Glomerular visceral epithelial cell (primary cell): ENCODE results near the gene GPR15LG.
A peak's percentile ranks its signal among the peaks of the same experiment; 100 is the strongest.

Experiments used
- DNase-seq: peaks from one replicate; pipeline ENCODE4 v3.0.0-alpha.2; 2016; ENCODE audit errors: extremely low spot score

Gene GPR15LG

DNA sequence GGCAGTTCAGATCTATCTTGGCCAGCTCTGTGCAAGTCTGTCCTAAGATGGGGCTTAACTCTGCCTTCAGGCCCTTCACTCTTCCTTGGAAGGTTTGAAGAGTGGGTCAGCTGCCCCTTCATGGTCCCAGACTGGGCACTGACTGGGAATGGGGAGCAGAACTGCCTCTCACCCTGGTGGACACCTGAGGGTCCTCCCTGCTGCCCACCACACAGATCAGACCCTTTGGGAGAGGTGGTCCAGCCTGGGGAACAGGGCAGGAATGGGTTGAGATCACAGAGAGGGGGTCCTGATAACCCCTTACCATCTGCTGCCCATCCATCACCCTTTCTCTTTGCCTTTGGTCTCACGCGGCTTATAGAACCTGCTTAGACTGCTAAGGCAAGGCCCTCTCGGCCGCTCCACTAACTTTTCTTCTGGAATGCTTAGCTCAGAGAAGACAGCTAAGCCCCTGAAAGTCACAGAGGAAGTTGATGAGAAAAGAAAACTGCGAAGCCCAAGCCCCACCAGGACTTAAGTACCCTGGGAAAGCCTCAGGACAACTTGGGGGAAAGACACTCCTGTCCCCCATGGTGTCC lies 20.3 kb downstream of the GPR15LG start:
- no peak for DNase-seq

DNA sequence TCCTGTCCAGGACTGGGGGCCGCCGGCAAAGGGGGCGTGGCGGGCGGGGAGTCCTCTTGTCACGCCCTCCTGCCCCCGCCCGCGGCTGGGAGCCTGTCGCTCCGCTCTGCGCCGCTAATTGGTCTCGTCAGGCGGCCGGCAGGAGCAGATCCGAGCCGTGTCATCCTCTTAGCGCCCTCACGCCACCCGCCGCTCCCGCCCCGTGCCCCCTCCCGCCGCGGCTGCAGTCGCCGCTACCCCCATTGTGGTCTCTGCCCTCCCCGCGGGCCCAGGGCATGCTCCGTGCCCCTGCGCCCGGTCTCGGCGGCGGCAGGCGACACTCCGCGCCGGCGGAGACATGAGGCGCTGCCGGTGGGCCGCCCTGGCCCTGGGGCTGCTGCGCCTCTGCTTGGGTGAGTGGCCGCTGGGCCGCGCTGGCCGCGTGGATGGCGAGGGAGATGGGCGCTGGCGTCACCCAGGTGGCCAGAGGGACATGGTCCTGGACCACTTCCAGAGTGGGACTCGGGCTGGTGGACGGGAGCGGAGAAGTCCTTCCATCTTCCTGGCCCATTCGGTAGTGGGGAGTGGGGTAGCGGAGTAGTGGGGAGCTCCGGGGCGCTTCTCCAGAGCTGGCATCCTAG lies 20.9 kb downstream of the GPR15LG start, which contains the start of gene CDHR1:
TSS of gene CDHR1 (plus strand) at position 114 of the 620 bp plus-strand sequence. CDS start at position 338, 224 bp downstream.
- peak; percentile 53 for DNase-seq

- no peak for DNase-seq
These were observed 21.6 kb downstream of the GPR15LG start for GRCh38 chr10:84195044-84195830.

- DNase-seq, result no peak
These were observed 22.5 kb downstream of the GPR15LG start for GRCh38 chr10:84196083-84196482.

- peak; percentile 13 for DNase-seq
These were observed 23.3 kb downstream of the GPR15LG start for GRCh38 chr10:84196941-84197340.

DNA sequence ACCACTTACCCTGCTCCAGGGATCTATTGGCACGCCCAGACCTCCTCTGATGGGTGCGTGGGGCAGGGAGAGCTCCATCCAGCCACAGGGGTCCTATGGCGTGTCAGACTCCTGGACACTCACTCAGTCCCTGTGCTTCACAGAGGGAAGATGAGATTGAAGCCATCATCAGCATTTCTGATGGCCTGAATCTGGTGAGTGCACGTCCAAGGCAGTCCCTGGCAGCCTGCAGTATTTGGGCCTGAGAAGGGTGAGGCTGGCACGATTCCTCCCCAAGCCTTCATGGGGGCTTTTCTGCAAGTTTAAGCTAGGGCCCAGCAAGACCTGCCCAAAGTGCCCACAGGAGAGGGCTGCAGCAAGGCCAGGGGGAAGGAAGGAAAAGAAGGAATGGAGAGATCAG lies 24.0 kb downstream of the GPR15LG start:
- DNase-seq, result no peak

GRCh38 chr10:84198206-84198915 lies 24.8 kb downstream of the GPR15LG start:
- DNase-seq, result no peak

- no peak for DNase-seq
These were observed 27.1 kb downstream of the GPR15LG start for GRCh38 chr10:84200537-84201243.

DNA sequence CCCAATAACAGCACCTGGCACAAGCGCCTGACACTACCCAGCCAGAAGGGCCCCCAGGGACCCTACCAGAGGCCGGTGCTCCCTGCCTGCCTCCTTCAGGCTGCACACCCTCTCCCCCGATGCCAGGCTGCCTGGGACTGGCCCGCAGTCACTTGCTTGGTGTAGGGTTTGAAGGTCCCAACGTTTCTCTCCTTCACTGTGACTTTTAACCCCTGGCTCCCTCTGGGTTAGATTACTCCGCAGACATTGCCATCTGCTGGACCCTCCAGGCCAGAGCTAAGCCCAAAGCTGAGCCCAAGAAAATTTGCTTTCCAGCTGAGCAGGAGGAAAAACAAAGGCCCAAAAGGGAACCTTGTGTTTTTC lies 27.6 kb downstream of the GPR15LG start:
- DNase-seq, result no peak

DNA sequence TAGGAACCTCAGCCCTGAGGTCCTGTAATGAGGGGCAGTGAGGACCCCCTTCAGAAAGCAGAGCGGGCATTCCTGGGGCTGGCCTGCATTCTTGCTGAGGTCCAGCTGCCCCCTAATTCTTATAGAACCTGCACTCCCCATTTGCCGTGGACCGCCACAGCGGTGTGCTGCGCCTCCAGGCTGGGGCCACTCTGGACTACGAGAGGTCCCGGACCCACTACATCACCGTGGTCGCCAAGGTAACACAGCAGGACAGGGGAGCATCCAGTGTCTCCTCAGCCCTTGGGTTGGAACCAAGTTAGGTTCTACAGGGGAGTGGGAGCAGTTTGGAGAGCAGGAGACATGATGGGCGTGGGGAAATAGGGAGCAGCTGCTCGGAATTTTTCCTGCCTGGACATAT lies 28.1 kb downstream of the GPR15LG start:
- DNase-seq, result no peak

- DNase-seq, result no peak
These were observed 28.7 kb downstream of the GPR15LG start for GRCh38 chr10:84202349-84202748.

DNA sequence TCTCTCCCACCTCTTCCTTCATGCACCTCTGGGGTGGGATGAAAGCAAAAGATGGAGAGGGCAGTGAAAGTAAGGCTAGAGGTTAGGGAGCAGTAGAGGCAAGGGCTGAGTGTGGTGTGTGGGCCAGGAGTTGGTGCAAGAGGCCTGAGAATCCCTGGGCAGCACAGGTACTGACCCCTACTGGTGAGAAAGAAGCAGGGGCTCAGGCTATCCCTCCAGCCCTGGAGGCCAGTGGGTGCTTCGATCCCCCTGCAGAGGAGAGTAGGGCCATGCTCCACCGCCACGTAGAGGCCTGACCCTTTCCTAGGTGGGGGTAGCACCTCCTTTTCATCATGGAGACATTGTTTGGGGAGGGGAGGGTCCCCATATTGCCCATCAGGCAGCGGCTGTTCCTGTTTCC lies 30.5 kb downstream of the GPR15LG start:
- DNase-seq, result peak; percentile 26

DNA sequence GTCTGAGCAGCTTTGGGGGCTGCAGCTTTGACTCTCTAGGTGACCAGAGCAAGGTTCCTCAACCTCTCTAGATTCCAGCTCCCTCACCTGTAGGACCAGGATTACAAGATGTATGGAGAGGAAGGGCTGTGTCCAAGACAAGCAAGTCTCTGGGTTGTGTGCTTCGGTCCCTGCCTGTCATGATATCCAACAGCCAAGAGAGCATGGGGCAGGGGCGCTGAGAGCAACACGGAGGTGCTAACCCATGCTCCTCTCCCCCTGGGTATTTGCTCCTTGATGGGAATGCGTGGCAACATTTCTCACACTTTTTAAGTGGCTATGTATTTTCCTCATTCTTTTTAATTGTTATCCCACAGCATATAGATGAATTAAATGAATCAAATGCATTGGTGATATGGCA lies 31.0 kb downstream of the GPR15LG start:
- no peak for DNase-seq

DNA sequence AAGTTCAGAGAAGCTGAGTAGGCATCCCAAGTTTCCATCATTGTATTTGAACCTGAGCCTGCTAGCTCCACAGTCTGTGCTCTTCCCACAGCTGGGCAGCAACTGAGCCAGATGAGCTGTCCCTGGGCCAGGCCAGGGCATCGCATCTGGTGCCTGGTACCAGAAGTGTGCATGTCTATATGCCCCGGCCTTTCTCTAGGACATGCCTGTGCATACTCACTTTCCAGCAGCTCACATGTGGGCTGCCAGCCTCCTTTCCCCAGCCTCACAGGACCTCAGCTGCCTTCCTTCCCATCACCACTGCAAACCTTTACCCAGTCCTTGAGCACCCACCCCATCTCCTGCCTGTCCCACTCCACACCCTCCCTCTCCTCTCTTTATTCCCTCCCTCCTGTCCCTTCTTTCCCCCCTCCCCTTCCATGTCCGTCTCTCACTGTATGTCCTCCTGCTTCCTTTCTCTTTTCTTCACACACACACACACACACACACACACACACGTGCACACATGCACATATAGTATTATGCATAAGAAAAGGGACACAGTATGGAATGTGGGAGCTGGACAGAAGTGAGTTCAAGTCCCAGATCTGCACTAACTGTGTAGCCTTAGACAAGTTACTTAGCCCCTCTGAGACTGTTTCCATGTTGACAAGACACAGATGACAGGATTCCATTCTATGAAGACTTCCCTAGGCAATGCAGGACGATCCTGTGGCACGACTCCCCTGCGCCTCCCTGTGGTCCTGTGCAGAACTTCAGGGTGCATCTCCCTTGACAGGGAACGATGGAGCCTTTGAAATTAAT lies 31.6 kb downstream of the GPR15LG start:
- peak; percentile 76 for DNase-seq

GRCh38 chr10:84205853-84206525 lies 32.4 kb downstream of the GPR15LG start:
- DNase-seq, result no peak

DNA sequence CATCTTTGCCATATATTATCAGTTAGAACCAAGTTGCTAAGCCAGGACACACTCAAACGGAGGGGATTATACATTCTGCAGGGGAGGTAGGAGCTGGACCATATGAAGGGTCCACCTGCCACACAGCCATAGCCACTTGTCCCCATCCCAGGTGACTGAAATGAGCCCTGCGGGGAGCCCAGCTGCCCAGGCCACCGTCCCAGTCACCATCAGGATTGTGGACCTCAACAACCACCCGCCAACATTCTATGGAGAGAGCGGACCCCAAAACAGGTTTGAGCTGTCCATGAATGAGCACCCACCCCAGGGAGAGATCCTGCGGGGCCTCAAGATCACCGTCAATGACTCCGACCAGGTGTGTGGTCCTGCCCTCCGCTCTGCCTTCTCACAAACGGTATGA lies 34.4 kb downstream of the GPR15LG start:
- DNase-seq, result no peak

DNA sequence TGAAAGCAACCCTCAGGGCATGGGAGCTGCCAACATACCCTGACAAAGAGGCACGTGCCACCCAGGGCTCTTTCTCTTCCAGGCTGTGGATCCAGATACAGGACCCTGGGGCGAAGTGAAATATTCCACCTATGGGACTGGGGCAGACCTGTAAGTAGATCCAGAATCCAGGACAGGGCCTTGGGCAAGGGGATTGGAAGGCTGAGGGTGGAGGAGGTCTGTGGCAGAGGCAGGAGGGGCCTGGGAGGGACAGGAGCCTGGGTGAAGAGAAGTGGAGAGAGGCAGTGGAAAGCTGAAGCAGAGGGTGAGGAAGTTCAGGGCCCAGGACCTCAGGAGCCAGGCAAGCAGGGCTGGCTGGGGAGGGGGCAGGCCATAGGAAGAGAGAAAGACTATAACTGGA lies 38.0 kb downstream of the GPR15LG start:
- DNase-seq, result no peak

DNA sequence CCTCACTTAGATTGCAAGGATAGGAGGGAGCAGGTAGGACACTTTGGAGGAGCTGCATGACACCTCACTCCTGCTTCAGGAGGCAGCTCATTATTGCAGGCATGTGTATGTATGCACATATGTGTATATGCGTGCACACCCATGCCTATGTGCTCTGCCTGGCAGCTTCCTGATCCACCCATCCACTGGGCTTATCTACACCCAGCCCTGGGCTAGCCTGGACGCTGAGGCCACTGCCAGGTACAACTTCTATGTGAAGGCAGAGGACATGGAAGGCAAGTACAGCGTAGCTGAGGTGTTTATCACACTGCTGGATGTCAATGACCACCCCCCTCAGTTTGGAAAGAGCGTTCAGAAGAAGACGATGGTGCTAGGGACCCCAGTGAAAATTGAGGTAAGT lies 38.4 kb downstream of the GPR15LG start:
- DNase-seq, result no peak

DNA sequence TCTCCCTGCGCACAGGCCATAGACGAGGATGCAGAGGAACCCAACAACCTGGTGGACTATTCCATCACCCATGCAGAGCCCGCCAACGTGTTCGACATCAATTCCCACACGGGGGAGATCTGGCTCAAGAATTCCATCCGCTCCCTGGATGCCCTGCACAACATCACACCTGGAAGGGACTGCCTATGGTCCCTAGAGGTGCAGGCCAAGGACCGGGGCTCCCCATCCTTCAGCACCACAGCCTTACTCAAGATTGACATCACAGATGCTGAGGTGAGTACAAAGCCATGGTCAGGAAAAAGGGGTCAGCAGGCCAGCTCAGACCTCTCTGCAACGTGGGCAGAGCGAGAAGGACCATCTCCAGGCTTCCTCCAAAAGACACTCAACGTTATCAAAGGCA lies 39.5 kb downstream of the GPR15LG start:
- DNase-seq, result no peak

DNA sequence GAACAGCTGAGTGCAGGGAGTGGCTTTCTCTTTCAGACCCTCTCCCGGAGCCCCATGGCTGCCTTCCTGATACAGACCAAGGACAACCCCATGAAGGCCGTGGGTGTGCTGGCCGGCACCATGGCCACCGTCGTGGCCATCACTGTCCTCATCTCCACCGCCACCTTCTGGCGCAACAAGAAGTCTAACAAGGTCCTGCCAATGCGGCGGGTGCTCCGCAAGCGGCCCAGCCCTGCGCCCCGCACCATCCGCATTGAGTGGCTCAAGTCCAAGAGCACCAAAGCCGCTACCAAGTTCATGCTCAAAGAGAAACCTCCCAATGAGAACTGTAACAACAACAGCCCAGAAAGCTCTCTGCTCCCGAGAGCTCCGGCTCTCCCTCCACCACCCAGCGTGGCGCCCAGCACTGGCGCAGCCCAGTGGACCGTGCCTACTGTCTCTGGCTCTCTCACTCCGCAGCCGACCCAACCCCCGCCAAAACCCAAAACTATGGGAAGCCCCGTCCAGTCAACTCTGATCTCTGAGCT lies 40.5 kb downstream of the GPR15LG start:
- no peak for DNase-seq
